NOMO-1 (cell line): ENCODE measurements around the gene GNE.
"Not testable (repeated sequence)": the region's sequence is repeated elsewhere in the genome, so short reads cannot be mapped to it uniquely, and the experiment has no call there.

ENCODE experiments used
- DNase-seq, 2 experiments: peaks; one replicate each; lab custom pipeline; 2025; ENCODE audit not compliant: unreplicated experiment in 2 of 2; lab: John Stamatoyannopoulos, UW

The GNE gene

DNA sequence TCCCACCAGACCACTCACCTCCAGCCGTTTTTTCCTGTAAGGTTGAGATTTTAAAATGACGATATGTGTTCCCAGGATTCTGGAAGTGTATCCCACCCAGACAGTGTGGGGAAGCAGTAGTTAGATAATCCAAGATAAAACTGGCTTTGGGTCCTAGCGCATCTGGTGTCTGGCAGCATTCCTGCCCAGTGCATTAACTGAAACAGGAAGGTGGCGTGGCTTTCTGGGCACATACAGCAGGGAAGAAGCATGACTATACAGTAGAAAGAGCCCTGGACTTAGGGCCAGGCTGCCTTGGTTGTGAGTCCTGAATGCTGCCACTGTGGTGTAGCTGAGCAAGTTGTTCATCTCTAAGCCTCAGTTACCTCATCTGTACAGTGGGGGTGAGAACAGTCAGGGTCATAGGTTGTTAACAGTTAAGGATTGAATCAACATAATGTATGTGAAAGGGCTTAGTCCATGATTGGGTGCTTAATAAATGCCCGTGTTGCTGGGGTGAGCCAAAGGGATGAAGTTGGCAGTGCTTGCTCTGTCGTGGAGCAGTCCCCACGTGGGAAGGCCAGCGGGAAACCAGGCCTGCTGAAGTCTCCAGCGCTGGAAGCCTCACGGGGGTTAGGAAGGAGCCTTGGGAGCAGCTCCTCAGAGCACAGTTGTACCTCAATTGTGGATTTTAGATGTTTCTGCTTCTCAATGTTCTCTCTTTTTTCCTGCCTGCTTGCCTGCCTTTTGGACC, 49.6 kb downstream of the GNE start:
- DNase-seq = no peak

DNA sequence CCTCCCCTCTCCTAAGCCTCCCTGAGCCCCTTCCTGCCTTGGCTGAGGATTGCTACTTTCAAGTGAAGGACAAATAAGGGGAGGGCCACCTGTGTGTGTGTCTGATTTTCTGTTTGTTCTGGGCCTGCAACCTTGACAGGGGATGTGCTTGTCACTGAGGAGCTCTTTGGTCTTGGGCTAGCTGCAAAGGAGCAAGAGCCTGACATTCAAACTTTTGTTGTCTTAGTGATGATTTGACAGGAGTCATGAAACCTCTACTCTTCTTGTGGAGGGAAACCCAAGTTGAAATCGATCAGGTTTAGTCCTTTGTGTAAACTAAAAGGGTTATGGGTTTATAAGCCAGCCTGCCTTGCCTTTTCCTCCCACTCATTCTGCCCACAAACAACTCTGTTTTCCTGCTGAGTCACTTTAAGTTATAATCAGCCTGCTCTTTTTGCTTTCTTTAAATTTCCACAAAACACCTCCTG, 50.7 kb downstream of the GNE start:
- DNase-seq = no peak

DNA sequence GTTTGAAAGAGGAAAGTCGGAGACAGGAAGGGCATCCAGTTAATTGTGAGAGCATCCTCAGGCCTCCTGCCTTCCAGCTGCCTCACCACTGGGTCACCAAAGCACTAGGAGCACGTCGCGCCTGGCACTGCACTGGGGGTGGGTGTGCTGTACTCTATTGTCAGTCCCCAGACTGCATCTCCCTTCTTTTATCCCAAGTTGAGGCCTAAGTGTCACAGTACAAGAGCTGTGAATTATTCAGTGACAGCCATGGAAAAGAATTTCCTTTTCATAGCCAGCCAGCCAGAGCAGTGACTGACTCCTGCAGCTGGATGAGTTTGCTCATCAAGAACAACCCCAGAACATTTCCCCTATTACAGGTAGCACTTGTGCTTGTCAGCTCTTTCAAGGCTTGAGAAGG, 51.2 kb downstream of the GNE start:
- no peak for DNase-seq

DNA sequence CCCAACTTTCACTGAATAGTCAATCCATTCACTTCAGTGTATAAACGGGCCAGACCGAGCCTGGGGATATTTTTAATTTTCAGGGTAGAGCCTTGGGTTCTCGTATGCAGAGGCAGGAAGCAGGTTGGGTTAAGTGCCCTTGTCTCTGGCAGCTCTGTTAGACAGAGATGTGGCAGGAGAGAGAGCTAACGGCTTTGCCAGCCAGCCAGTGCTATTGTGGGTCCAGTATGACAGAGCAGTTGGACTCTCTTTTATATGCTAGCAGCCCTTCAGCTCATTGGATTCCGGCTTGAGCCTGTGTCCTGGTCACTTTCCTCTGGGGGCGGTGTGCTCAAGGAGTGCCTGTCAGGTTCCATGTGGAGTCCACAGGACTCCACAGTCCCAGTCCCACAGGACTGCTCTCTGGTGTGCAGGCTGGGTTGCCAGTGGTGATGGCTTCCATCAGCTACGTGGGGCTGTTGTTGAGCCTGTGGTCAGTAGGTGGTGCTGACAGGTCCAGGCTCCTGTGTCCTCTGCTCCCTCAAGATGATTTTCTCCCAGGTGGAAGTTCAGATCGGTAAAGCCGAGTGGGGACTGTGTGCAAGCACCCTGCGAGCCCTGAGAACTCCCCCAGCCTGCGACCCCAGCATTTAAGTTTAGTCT, 53.2 kb downstream of the GNE start:
- no peak for DNase-seq

DNA sequence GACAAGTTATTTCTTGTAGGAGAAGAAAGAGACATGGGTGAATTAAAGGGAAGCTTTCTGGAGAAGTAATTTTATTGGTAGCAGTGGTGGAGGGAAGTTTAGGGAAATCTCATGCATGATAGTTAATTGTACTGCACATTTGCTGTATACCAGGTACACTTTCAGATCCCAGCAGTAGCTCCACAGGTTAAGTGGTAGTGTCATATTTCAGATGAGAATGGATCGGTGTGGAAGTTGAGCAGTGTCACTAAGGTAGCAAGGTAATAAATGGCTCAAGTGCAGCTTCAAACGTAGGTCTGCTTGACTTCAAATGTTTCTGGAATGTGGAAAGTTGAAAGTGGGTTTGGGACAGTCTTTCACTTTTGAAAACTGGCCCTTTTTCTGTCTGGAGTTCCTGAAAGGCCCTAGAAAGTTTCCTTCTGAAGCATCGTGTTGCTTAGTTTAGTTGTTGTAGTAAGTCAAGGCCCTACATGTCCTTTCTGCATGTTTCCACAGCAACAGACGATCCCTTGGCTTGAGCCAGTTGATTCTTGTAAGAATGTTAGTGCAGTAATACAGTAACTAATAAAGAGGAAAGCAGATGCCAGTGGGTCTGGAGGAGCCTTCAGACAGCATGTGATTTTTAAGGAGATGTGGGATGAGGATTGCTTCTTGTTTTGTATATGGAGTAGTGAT, 63.8 kb downstream of the GNE start:
- no peak for DNase-seq

DNA sequence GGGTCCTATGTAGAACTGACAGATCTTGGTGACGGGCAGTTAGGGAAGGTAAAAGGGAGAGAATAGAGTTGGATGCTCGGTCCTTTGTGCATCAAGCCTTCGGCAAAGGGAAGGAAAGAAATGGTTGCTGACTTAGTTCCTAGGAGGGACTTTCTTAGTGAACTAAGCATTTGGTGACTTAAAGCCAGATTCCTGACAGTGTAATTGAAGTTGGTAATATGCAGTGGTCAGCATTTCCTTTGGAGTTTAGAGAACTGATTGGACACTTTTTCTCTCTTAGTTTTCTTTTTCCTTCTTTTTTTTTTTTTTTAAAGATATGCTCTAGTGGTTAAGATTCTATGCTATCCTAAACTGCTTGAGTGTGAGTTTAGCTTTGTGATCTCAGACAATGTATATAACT, 65.2 kb downstream of the GNE start:
- DNase-seq = no peak

DNA sequence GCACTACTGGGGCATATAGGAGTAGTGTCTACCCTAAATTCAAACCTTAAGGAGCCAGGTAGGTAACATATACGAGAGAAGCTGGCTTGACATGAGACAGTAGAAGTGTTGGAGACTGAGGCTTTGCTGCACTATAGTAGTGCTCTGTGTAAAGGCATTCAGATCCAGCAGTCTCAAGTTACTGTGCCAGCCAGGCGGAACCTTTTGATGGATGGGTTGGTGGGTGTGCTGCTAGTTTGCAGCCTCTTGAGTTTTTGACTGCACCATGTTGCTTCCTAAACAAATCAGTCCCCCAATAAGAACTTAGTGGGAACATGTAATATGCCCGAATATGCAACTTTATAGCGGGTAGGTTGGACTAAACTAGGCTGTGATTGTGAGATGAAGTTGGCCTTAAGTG, 66.1 kb downstream of the GNE start:
- DNase-seq = no peak

DNA sequence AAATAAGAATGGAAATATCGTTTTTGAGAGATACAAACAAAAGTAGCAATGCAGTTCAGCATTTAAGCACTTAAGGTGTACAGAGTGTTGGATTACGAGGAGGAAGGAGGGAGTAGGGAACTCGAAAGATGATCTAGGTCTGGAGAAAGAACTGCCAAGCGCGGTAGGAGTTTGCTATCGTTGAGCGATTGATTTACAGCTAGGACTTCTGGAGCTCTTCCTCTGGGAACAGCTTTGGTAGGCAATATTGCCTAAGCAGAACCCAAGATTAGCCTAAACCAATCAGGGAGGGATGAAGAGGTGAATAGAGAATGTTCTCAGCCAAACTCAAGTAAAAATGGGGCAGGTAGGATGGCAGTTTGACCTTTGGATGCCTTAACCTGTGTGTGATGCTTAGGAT, 66.6 kb downstream of the GNE start:
- DNase-seq = no peak

DNA sequence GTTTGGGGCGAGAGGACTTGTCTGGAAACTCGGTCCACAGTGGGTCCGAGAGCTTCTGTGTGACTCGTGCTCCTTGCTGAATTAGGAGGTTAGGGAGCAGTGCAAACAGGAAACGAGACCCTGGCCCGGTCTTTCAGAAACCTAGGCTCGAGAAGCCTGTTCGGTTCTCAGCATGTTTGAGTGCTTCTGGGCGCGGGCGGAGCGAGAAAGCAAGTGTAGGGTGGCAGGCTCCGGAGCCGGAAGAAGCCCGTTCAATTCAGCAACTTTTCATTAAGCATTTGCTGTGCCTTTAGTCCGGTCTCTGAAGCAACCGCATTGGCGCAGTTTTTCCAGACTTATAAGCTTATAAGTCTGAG, 67.0 kb downstream of the GNE start:
- peak; percentile 19 to 58 for DNase-seq

DNA sequence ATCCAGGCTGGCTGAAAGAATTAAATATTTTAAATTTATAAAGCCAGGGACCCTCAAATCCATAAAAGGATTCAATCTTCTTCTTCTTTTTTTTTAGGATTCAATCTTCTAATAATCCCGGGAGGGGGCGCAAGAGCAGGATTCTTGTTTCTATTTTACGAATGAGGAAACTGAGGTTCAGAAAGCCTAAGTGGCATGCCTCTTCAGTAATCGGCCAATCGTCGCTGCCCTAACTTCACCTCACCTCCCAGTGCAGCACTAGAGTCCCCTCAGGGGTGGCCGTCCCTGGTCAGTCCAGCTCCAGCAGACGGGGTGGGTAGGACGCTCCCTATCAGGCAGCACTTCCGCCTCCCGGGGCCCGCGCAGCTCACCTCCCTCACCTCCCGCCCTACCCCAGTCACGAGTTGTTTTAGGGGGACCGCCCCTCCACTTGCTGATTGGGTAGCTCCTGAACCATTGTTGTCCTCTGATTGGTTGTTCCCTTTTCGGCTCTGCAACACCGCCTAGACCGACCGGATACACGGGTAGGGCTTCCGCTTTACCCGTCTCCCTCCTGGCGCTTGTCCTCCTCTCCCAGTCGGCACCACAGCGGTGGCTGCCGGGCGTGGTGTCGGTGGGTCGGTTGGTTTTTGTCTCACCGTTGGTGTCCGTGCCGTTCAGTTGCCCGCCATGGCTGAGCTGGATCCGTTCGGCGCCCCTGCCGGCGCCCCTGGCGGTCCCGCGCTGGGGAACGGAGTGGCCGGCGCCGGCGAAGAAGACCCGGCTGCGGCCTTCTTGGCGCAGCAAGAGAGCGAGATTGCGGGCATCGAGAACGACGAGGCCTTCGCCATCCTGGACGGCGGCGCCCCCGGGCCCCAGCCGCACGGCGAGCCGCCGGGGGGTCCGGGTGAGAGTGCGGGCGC, 67.6 kb downstream of the GNE start, which contains the start of gene CLTA:
Gene CLTA (plus strand): TSS at position 534 of the 902 bp plus-strand sequence. CDS start 136 bp downstream, at position 670.
- DNase-seq = peak; percentile 100

DNA sequence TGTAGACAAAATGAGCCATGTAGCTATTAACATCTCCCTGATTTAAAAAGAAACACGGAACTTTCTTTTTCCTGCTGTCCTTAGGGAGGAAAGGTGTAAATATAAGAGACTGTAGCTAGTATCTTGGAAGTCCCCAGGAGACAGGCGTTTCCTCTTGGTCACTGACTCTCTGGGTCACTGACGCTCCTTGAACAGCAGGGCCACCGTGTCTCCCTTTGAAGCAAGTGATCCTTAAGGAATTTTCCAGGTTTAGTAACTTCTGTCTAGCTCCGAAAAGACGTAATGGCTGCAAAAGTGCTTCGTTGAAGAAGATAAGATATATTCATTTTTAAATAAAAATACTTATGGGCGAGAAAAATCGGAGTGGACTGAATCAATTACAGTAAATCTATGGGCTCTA, 68.3 kb downstream of the GNE start:
- DNase-seq = no peak

DNA sequence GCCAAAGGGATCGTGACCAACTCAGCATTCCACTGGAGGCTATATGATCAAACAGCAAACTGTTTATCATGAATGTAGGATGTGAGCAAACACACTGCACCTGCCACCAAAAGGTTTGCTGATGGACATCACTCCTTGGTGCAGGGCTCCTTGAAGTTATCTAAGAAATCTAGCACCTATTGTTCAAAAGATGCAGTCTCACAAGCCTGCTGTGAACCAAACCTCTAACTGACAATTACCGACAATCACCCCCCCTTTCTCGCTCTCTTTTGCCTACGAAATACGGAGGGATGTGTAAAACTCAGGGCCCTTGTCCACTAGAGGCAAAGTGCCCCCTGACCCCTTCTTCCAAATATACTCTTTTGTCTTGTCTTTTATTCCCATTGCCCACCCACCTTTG, 70.0 kb downstream of the GNE start:
- no peak for DNase-seq

DNA sequence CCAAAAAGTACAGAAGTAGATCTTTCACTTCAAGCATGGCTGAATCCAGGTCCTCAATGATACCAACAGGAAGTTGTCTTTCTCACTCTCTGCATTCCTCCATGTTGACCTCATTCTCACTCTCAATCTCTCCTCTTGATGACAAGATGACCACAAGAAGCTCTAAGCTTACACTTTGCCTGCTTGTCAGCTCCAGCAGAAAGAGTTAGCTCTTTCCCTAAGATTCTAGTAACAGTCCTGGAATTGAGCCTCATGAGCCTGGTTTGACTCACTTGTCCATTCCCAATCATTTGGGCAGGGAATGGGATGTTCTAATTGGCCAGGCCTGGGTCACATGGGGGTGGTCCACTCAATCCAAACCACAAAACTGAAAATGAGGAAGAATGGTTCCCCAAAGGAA, 70.8 kb downstream of the GNE start:
- no peak for DNase-seq

DNA sequence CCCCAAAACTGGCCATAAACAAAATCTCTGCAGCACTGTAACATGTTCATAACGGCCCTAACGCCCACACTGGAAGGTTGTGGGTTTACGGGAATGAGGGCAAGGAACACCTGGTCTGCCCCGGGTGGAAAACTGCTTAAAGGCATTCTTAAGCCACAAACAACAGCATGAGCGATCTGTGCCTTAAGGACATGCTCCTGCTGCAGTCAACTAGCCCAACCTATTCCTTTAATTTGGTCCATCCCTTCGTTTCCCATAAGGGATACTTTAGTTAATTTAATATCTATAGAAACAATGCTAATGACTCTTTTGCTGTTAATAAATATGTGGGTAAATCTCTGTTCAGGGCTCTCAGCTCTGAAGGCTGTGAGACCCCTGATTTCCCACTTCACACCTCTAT, 78.0 kb downstream of the GNE start:
- not testable (repeated sequence) for DNase-seq

DNA sequence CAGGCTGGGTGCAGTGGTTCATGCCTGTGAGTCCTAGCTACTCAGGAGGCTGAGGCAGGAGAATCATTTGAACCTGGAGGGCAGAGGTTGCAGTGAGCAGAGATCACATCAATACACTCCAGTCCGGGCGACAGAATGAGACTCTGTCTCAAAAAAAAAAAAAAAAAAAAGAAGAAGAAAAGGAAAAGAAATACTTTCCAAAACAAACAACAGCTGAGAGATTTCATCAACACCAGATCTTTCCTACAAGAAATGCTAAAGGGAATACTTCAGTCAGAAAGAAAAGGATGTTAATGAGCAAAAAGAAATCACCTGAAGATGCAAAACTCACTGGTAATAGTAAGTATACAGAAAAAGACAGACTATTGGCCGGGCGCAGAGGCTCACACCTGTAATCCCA, 80.7 kb downstream of the GNE start:
- no peak for DNase-seq

DNA sequence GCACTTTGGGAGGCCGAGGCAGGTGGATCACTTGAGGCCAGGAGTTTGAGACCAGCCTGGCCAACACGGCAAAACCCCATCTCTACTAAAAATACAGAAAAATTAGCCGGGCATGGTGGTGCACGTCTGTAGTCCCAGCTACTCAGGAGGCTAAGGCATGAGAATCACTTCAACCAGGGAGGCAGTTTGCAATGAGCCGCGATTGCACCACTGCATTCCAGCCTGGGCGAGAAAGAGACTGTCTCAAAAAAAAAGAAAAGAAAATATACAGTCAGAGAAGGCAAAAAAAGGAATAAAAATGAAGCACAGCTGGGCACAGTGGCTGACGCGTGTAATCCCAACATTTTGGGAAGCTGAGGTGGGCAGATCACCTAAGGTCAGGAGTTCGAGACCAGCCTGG, 81.8 kb downstream of the GNE start:
- DNase-seq = not testable (repeated sequence)

DNA sequence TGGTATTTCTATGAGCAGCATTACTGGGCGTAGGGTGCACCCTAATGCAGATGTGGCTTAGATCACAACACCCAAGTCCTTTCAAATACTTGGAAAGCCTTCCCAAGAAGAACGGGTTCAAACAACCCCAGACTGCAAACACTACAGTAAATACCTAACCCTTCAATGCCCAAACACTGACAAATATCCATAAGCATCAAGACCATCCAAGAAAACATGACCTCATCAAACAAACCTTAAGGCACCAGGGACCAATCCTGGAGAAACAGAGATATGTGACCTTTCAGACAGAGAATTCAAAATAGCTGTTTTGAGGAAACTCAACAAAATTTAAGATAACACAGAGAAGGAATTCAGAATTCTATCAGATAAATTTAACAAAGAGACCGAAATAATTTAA, 83.0 kb downstream of the GNE start:
- not testable (repeated sequence) for DNase-seq

DNA sequence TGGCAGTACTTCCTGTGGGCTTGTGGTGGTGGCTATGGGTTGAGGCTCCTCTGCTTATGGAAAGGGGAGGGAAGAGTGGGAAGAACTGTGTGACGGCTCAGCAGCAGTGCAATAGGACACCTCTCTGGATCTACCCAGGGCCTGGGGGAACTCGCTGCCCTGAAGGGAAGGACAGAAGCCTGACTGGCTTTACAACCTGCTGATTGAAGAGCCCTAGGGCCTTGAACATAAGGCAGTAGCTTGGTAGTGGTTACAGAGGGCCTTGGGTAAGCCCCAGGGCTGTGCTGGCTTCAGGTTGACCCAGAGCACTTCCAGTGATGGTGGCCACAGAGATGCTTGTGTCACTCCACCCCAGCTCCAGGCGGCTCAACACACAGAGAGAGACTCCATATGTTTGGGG, 83.5 kb downstream of the GNE start:
- no peak for DNase-seq

DNA sequence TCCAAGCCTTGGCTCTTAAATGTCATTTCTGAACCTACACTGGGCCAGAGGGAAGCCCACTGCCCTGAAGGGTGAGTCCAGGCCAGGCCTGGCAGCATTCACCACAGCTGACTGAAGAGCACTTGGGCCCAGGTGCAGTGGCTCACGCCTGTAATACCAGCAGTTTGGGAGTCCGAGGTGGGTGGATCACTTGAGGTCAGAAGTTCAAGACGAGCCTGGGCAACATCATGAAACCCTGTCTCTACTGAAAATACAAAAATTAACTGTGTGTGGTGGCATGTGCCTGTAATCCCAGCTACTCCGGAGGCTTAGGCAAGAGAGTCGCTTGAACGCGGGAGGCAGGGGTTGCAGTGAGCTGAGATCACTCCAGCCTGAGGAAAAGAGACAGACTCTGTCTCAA, 84.0 kb downstream of the GNE start:
- DNase-seq = no peak

DNA sequence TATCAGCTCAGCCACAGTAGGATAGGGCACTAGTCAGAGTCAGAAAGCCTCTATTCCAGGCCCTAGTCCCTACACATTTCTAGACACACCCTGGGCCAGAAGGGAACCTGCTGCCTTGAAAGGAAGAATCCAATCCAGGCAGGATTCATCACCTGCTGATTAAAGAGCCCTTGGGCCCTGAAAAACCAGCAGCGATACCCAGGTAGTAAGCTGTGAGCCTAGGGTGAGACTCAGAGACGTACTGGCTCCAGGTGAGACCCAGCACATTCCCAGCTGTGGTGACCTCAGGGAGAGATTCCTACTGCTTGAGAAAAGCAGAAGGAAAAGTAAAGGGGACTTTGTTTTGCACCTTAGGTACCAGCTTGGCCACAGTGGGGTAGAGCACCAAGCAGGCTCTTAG, 84.4 kb downstream of the GNE start:
- DNase-seq = no peak

DNA sequence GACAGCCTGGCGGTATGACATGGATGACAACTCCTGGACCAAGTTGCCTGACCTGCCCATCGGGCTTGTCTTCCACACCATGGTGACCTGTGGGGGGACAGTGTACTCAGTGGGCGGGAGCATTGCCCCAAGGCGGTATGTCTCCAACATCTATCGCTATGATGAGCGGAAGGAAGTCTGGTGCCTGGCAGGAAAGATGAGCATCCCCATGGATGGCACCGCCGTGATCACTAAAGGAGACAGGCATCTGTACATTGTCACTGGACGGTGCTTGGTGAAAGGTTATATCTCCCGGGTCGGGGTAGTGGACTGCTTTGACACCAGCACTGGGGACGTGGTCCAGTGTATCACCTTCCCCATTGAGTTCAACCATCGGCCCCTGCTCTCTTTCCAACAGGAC, 87.7 kb downstream of the GNE start:
- no peak for DNase-seq
